Mucosa of descending colon (tissue), 3 donors: ENCODE measurements around the gene PTPRA. TPM values are rescaled to one million over a fixed set of nuclear protein-coding genes. Genes with fewer than 3 reads are reported as not detected.

Experiments used
- ATAC-seq: fragments of 200-7000 bp; cut with Tn5 transposase; one replicate; pipeline ENCODE4 v1.9.1; 2020; ENCODE audit warnings: mild to moderate bottlenecking, moderate library complexity
- DNase-seq, 3 donors: peaks; one replicate each; pipeline ENCODE4 v3.0.0-alpha.2; 2020
- H3K36me3 ChIP-seq: fragments of 200-600 bp; one replicate; pipeline ENCODE4 v1.8.0; 2021; ENCODE audit warnings: low read depth, mild to moderate bottlenecking
- H3K4me1 ChIP-seq: fragments of 200-600 bp; one replicate; pipeline ENCODE4 v1.8.0; 2021; ENCODE audit warnings: low read depth, mild to moderate bottlenecking
- H3K4me3 ChIP-seq: fragments of 200-600 bp; one replicate; pipeline ENCODE4 v1.8.0; 2021; ENCODE audit warnings: mild to moderate bottlenecking
- H3K9me3 ChIP-seq: fragments of 200-600 bp; one replicate; pipeline ENCODE4 v1.8.0; 2021; ENCODE audit warnings: mild to moderate bottlenecking
- intact Hi-C, 2 donors: fragments of 100-400 bp; cut with DNase I in 1 of 2; cut with micrococcal nuclease in 1 of 2; formaldehyde crosslinking; loops; one replicate each; pipeline versions ENCODE4 v1.11.0 to v1.11.1; 2022; cut with DNase I, micrococcal nuclease
- total RNA-seq, 3 donors: library from RNA; stranded (reverse); fragmentation: NEBNext Ultra II Directional in 2 of 3; extraction: Animal tissue kit (Norgen Biotek cat#: 25700) in 2 of 3; gene quantifications; one replicate each; pipeline versions ENCODE4 v1.2.1 to v1.2.4, GENCODE V29; 2021 to 2023
- TF ChIP-seq, protein P1 (sequence below): fragments of 200-600 bp; IDR thresholded peaks from one replicate; pipeline ENCODE4 v1.8.0; 2022; ENCODE audit warnings: antibody characterized with exemption, mild to moderate bottlenecking
- donor health status: DM: no; HTN: no; CAD: no; lungs with moderate emphysema.
- donor health status: DM: no; HTN: no; CAD: no.
- donor health status: DM: no; HTN: yes; CAD: no.

Gene PTPRA
- total RNA-seq, 3 donors from 2014 or later: 39.0 to 64.7 (median 59.3) TPM

DNA sequence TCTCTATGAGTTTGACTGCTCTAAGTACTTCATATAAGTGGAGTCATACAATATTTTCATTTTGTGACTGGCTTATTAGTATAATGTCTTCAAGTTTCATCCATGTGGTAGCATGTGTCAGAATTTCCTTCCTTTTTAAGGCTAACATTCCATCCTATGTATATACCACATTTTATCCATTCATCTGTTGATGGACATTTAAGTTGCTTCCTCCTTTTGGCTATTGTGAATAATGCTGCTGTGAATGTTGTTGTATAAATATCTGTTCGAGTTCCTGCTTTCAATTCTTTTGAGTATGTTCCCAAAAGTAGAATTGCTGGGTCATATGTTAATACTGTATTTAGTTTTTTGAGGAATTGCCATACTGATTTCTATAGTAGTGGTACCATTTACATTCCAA, 79.5 kb downstream of the PTPRA start:
- Histone ChIP-seq H3K9me3 (no peaks in the 10 kb centered on the region), H3K36me3 (no peaks in the 10 kb centered on the region), H3K4me3 (no peak overlapping the region), H3K4me1 (no peaks in the 10 kb centered on the region)
- DNase-seq: no peak
- intact Hi-C loops: no loop called here
- ATAC-seq: no peak
- TF ChIP-seq, protein P1, sequence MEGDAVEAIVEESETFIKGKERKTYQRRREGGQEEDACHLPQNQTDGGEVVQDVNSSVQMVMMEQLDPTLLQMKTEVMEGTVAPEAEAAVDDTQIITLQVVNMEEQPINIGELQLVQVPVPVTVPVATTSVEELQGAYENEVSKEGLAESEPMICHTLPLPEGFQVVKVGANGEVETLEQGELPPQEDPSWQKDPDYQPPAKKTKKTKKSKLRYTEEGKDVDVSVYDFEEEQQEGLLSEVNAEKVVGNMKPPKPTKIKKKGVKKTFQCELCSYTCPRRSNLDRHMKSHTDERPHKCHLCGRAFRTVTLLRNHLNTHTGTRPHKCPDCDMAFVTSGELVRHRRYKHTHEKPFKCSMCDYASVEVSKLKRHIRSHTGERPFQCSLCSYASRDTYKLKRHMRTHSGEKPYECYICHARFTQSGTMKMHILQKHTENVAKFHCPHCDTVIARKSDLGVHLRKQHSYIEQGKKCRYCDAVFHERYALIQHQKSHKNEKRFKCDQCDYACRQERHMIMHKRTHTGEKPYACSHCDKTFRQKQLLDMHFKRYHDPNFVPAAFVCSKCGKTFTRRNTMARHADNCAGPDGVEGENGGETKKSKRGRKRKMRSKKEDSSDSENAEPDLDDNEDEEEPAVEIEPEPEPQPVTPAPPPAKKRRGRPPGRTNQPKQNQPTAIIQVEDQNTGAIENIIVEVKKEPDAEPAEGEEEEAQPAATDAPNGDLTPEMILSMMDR: no peak

DNA sequence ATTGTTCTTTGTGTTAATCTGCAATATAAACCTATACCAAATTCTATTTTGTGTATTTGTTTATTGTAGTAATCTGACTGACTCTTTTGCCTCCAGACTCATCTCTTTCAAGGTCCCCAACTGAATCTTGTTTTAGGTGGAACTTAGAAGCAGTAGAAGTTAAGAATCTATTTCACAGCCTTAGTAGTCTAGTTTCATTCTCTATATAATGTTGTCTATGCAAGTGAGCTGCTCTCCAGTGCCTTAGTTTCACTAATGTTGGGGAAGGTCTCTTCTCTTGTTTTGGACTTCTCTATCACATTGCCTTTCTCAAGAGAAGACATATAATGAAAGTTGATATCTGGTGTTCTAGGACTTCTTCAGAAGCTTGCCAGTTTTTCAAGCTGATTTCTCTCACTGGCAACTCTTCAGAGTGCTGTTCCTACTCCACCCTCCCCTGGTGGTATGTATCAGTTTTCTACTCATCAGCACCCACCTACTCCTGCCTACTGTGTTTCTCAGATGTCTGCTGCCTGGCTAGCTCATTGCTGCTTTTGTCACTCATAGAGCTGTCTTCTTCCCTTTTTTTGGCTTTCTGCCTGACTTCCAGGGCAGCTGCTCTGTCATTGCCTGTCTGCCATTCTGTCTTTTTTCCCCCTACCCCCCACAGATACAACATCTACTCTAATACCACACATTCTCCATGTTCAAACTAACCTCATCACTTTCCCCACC, 82.1 kb downstream of the PTPRA start:
- DNase-seq (no peak), ATAC-seq (no peak)
- intact Hi-C loops: no loop called here
- H3K36me3 ChIP-seq: no peaks in the 10 kb centered on the region
- no peaks in the 10 kb centered on the region for H3K4me1 ChIP-seq
- TF ChIP-seq, protein P1: no peak
- no peak overlapping the region for H3K4me3 ChIP-seq
- no peaks in the 10 kb centered on the region for H3K9me3 ChIP-seq

- DNase-seq: no peak
- no peak for ATAC-seq
- H3K9me3 ChIP-seq: no peaks in the 10 kb centered on the region
- TF ChIP-seq, protein P1: no peak
- no peaks in the 10 kb centered on the region for H3K4me1 ChIP-seq
- H3K4me3 ChIP-seq: no peak overlapping the region
- intact Hi-C loops: no loop called here
- H3K36me3 ChIP-seq: no peaks in the 10 kb centered on the region
Measured at GRCh38 chr20:2956480-2956879, 83.2 kb downstream of the PTPRA start.

GRCh38 chr20:2967841-2968240, 94.6 kb downstream of the PTPRA start:
- DNase-seq: no peak
- intact Hi-C loops: no loop called here
- no peak for ATAC-seq
- TF ChIP-seq, protein P1: no peak
- H3K4me1 ChIP-seq: no peaks in the 10 kb centered on the region
- no peak overlapping the region for H3K4me3 ChIP-seq
- H3K36me3 ChIP-seq: no peaks in the 10 kb centered on the region
- no peaks in the 10 kb centered on the region for H3K9me3 ChIP-seq

GRCh38 chr20:2972126-2972525, 98.8 kb downstream of the PTPRA start:
- intact Hi-C loops: no loop called here
- H3K9me3 ChIP-seq: no peaks in the 10 kb centered on the region
- TF ChIP-seq, protein P1: no peak
- ATAC-seq: no peak
- no peaks in the 10 kb centered on the region for H3K36me3 ChIP-seq
- H3K4me1 ChIP-seq: no peaks in the 10 kb centered on the region
- DNase-seq: no peak
- no peak overlapping the region for H3K4me3 ChIP-seq
